ENCODE data around the gene AIFM1. TPM values are rescaled to one million over a fixed set of nuclear protein-coding genes. Genes with fewer than 3 reads are reported as not detected.

Gene AIFM1
- total and polyA plus RNA-seq, 7 experiments from 2014 or later: 11.6 to 35.8 (median 24.8) TPM

DNA sequence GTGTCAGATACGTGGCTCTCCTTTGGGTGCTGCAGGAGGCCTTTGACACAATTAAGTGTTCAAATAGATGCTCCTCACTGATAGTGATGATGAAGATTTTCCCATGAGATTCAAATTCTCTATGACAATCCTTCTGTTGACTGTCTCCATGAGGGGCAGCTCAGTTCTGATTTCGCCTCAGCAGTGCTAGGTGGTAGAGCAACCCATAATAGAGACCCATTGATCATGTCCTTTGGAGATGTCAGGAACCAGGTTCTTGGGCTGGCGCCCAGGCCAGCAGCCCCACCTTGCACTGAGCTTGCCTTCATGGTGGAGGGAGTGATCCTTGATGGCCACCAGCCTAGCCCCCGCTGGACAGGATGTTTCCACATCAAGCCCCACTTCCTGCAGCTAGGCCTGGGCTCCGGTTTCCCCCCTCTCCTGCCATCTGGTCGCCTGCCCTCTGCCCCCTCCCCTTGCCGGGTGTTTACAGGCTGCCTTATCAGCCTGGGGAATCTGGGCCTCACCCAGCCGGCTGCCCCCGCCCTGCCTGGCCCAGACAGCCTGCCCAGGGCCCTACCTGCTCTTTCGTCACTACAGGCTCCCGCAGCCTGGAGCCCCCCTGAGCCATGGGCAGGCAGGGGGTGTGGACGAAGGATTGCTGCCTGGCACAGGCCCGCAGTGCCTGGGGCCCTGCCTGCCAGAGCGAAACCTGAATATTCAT is 68.0 kb downstream of the AIFM1 start:
- no peaks in the 10 kb centered on the region for H3K9me3 Mint-ChIP-seq
- no peaks in the 10 kb centered on the region for H3K27me3 ChIP-seq (ENCODE audit: control insufficient read depth in 2 of 2, insufficient read depth in 2 of 2, low read length in 2 of 2)
- H3K9me3 ChIP-seq (ENCODE audit: control insufficient read depth in 2 of 3, low read length in 3 of 3): no peaks in the 10 kb centered on the region
- peak overlapping the region; percentile 60 to 82 (median 66) for H3K4me3 Mint-ChIP-seq
- intact Hi-C loops (cut with micrococcal nuclease): loop anchor here in 1 of 2 donors (1.0 to 2.0 kb wide), 2 partner anchors 12 to 15 kb away; no protein-coding TSS in a partner anchor
- H3K4me1 Mint-ChIP-seq: peaks cover 17 to 86% (median 57%) of the 10 kb centered on the region in 7 donors
- ATAC-seq (peak; percentile 89), DNase-seq (peak in 3 of 9 donors; percentile 29 to 54 (median 37))
- POLR2A ChIA-PET: interaction anchor here (0.6 to 6.4 kb wide), 7 partner anchors 9 to 116 kb away, joined by 3 to 44 read pairs (median 4); partner anchors contain the start of gene ELF4
- peak overlapping the region; percentile 4 for H3K4me3 ChIP-seq (ENCODE audit: low read length)
- CTCF ChIA-PET: interaction anchor here (0.6 to 1.7 kb wide), 3 partner anchors 18 to 564 kb away, joined by 3 to 10 read pairs (median 6); no protein-coding TSS in a partner anchor
- peak overlapping the region; percentile 29 to 94 (median 89) for H3K27ac Mint-ChIP-seq
- H3K27ac ChIP-seq (ENCODE audit: low read depth, low read length): peak overlapping the region; percentile 62
- H3K27me3 Mint-ChIP-seq: no peaks in the 10 kb centered on the region
- H3K4me1 ChIP-seq (ENCODE audit: control insufficient read depth in 2 of 2, insufficient read depth in 2 of 2, low read length in 2 of 2): peaks cover 43 to 59% of the 10 kb centered on the region in 2 donors
- no peaks in the 10 kb centered on the region for H3K36me3 ChIP-seq (ENCODE audit: control insufficient read depth in 2 of 3, insufficient read depth in 3 of 3, low read length in 3 of 3)
- peaks cover 0 to 8% (median 0%) of the 10 kb centered on the region in 5 donors for H3K36me3 Mint-ChIP-seq

DNA sequence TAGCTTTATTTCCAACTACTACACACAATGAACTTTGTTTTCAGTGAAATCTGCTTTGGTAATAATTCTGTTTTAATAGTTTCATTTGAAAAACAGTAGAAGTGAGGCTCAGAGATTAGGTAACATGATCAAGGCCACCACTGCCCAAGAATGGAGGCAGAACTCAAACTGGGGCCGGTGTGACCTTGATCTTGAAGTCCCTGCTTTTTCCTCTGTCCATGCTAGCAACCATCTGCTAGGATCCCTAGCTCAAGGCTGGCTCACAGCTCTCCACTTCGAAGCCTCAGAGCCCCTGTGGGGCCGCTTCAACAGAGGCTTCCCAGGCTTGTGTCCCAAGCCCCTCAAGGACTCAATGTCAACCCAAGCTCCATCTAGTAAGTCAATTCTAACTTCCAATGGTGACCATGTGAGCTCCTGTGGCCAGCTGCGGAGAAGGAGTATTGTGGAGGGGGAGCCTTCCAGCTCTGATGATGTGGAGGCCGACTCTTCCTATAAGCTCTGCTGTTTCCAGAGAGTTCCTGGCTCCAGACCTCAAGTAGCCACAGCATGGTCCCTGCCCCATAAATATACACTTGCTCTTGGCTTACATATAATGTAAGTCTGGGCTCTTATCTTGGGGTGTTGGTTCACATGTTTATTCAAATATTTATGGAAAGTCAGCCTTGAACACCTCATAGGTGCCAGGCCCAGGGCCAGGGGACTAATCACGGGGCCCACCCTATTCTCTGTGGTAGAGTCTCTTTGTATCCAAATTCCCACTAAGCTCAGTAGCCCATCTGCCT is 70.2 kb downstream of the AIFM1 start:
- Mint-ChIP-seq H3K4me1 (peaks cover 12 to 88% (median 56%) of the 10 kb centered on the region in 7 donors), H3K27ac (peak overlapping the region in 8 of 9 donors; percentile 52 to 86 (median 79)), H3K9me3 (no peaks in the 10 kb centered on the region), H3K27me3 (no peaks in the 10 kb centered on the region), H3K4me3 (peak overlapping the region in 5 of 10 donors; percentile 2 to 42 (median 31)), H3K36me3 (peaks cover 0 to 7% (median 0%) of the 10 kb centered on the region in 5 donors)
- Histone ChIP-seq H3K4me3 (ENCODE audit: low read length) (no peak overlapping the region), H3K27me3 (ENCODE audit: control insufficient read depth in 2 of 2, insufficient read depth in 2 of 2, low read length in 2 of 2) (no peaks in the 10 kb centered on the region), H3K4me1 (ENCODE audit: control insufficient read depth in 2 of 2, insufficient read depth in 2 of 2, low read length in 2 of 2) (peaks cover 57 to 68% of the 10 kb centered on the region in 2 donors), H3K27ac (ENCODE audit: low read depth, low read length) (peak overlapping the region; percentile 11), H3K36me3 (ENCODE audit: control insufficient read depth in 2 of 3, insufficient read depth in 3 of 3, low read length in 3 of 3) (no peaks in the 10 kb centered on the region), H3K9me3 (ENCODE audit: control insufficient read depth in 2 of 3, low read length in 3 of 3) (no peaks in the 10 kb centered on the region)
- ATAC-seq (no peak), DNase-seq (no peak)
- CTCF ChIA-PET: interaction anchor here (1.1 to 1.6 kb wide), 5 partner anchors 14 to 26 kb away, joined by 3 to 5 read pairs (median 3); no protein-coding TSS in a partner anchor
- POLR2A ChIA-PET: interaction anchor here (1.6 to 6.4 kb wide), 4 partner anchors 10 to 75 kb away, joined by 5 to 44 read pairs (median 12); partner anchors contain the start of gene RAB33A
- intact Hi-C loops (cut with micrococcal nuclease): no loop called here

DNA sequence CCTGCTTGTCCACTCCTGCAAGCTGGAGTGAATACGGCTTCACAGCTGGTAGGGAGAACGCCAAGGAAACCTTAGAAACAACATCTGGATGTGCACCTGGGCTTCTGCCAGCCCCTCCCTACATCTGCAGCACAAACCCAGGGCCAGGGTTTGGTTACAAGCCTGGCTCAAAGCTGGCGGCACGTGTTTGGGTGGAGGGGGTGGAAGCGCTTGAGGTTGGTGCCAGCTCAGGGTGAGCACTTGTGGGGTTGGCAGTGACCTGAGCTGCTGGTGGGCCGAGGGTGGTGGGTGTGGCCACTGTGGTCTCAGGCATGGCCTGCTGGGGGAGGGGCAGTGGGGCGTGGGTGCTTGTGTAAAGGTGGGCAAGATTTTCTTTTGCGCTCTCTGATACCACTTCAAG is 70.9 kb downstream of the AIFM1 start:
- H3K27me3 Mint-ChIP-seq: no peaks in the 10 kb centered on the region
- Histone ChIP-seq H3K27ac (ENCODE audit: low read depth, low read length) (peak overlapping the region; percentile 11), H3K4me3 (ENCODE audit: low read length) (no peak overlapping the region), H3K27me3 (ENCODE audit: control insufficient read depth in 2 of 2, insufficient read depth in 2 of 2, low read length in 2 of 2) (no peaks in the 10 kb centered on the region), H3K9me3 (ENCODE audit: control insufficient read depth in 2 of 3, low read length in 3 of 3) (no peaks in the 10 kb centered on the region), H3K4me1 (ENCODE audit: control insufficient read depth in 2 of 2, insufficient read depth in 2 of 2, low read length in 2 of 2) (peaks cover 54 to 61% of the 10 kb centered on the region in 2 donors), H3K36me3 (ENCODE audit: control insufficient read depth in 2 of 3, insufficient read depth in 3 of 3, low read length in 3 of 3) (no peaks in the 10 kb centered on the region)
- peaks cover 0 to 9% (median 0%) of the 10 kb centered on the region in 5 donors for H3K36me3 Mint-ChIP-seq
- POLR2A ChIA-PET: interaction anchor here (0.8 to 6.4 kb wide), 5 partner anchors 9 to 76 kb away, joined by 4 to 44 read pairs (median 7); partner anchors contain the start of gene RAB33A
- no peak for ATAC-seq
- CTCF ChIA-PET: interaction anchor here (1.1 to 1.6 kb wide), 4 partner anchors 13 to 27 kb away, joined by 3 to 5 read pairs (median 4); no protein-coding TSS in a partner anchor
- peak overlapping the region in 4 of 10 donors; percentile 21 to 42 (median 32) for H3K4me3 Mint-ChIP-seq
- H3K9me3 Mint-ChIP-seq: no peaks in the 10 kb centered on the region
- intact Hi-C loops (cut with micrococcal nuclease): no loop called here
- no peak for DNase-seq
- H3K27ac Mint-ChIP-seq: peak overlapping the region in 7 of 9 donors; percentile 52 to 86 (median 79)
- H3K4me1 Mint-ChIP-seq: peaks cover 12 to 85% (median 52%) of the 10 kb centered on the region in 7 donors

DNA sequence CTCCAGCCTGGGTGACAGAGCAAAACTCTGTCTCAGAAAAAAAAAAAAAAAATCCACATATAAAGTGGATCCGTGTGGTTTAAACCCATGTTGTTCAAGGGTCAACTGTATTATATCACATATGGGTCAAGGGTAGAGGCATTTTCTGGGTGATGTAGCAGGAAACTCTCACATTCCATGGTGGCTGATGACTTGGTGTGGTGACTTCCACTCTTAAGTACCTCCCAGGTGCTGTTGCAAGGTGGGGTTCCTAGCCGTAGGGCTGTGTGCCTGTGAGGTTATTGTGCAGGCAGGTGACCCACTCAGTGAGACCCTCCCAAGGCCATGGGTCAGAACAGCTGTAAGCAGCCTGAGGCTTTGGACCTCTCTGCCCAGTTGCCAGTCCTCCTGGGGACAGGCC is 72.4 kb downstream of the AIFM1 start:
- H3K4me3 Mint-ChIP-seq: peak overlapping the region in 4 of 10 donors; percentile 74 to 90 (median 88)
- H3K9me3 ChIP-seq (ENCODE audit: control insufficient read depth in 2 of 3, low read length in 3 of 3): no peaks in the 10 kb centered on the region
- peaks cover 48 to 50% of the 10 kb centered on the region in 2 donors for H3K4me1 ChIP-seq (ENCODE audit: control insufficient read depth in 2 of 2, insufficient read depth in 2 of 2, low read length in 2 of 2)
- ATAC-seq: no peak
- H3K27ac Mint-ChIP-seq: peak overlapping the region in 8 of 9 donors; percentile 49 to 95 (median 82)
- H3K9me3 Mint-ChIP-seq: no peaks in the 10 kb centered on the region
- ChIA-PET POLR2A (no interaction called here), CTCF (interaction anchor here (0.8 to 1.6 kb wide), 2 partner anchors 14 to 26 kb away, joined by 3 to 6 read pairs; no protein-coding TSS in a partner anchor)
- no peaks in the 10 kb centered on the region for H3K27me3 ChIP-seq (ENCODE audit: control insufficient read depth in 2 of 2, insufficient read depth in 2 of 2, low read length in 2 of 2)
- intact Hi-C loops (cut with micrococcal nuclease): loop anchor here (2.0 kb wide), 4 partner anchors 28 to 176 kb away; partner anchors contain the start of genes AIFM1 (in 1 of the 2), RAB33A (in 1 of the 2) and ZNF280C (in 1 of the 2)
- peaks cover 10 to 85% (median 51%) of the 10 kb centered on the region in 7 donors for H3K4me1 Mint-ChIP-seq
- H3K27me3 Mint-ChIP-seq: no peaks in the 10 kb centered on the region
- no peak overlapping the region for H3K4me3 ChIP-seq (ENCODE audit: low read length)
- H3K36me3 Mint-ChIP-seq: peaks cover 0 to 9% (median 0%) of the 10 kb centered on the region in 5 donors
- DNase-seq: no peak
- no peaks in the 10 kb centered on the region for H3K36me3 ChIP-seq (ENCODE audit: control insufficient read depth in 2 of 3, insufficient read depth in 3 of 3, low read length in 3 of 3)
- H3K27ac ChIP-seq (ENCODE audit: low read depth, low read length): no peak overlapping the region

DNA sequence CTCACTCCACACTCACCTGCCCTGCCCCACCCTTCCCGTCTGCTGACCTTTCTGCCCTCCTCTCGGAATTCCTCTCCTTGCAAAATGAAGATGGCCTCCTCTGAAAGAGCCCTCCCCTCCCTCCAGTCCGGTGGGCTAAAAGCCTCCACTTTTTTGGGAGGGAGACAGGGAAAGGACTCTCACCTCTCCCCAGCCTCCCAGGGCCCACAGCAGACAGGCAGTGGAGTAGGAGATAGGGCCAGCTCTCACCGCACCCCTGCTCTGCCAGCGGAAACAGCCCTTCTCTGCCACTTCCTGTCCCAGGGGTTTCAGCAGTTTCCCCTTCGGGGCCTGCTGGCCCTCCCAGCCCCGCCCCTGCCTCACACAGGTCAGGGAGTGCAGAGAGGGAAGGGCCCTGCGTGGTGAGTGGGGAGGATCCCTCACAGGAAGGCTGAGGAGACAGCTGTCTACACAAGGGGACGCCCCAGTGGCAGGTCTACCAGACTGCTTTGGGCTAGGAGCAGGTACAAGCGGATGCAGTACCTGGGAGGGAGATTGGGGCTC is 73.6 kb downstream of the AIFM1 start:
- ATAC-seq: peak; percentile 98
- Histone ChIP-seq H3K4me1 (ENCODE audit: control insufficient read depth in 2 of 2, insufficient read depth in 2 of 2, low read length in 2 of 2) (peaks cover 44% of the 10 kb centered on the region in 2 donors), H3K27ac (ENCODE audit: low read depth, low read length) (peak overlapping the region; percentile 68), H3K9me3 (ENCODE audit: control insufficient read depth in 2 of 3, low read length in 3 of 3) (no peaks in the 10 kb centered on the region), H3K4me3 (ENCODE audit: low read length) (peak overlapping the region; percentile 64), H3K36me3 (ENCODE audit: control insufficient read depth in 2 of 3, insufficient read depth in 3 of 3, low read length in 3 of 3) (no peaks in the 10 kb centered on the region), H3K27me3 (ENCODE audit: control insufficient read depth in 2 of 2, insufficient read depth in 2 of 2, low read length in 2 of 2) (no peaks in the 10 kb centered on the region)
- Mint-ChIP-seq H3K9me3 (no peaks in the 10 kb centered on the region), H3K36me3 (peaks cover 0 to 12% (median 0%) of the 10 kb centered on the region in 5 donors), H3K4me3 (peak overlapping the region; percentile 74 to 92 (median 86)), H3K27ac (peak overlapping the region; percentile 89 to 97 (median 95)), H3K4me1 (peaks cover 13 to 84% (median 52%) of the 10 kb centered on the region in 7 donors), H3K27me3 (no peaks in the 10 kb centered on the region)
- CTCF ChIA-PET: interaction anchor here (0.7 to 1.9 kb wide), 6 partner anchors 10 to 99 kb away, joined by 3 to 9 read pairs (median 5); no protein-coding TSS in a partner anchor
- POLR2A ChIA-PET: interaction anchor here (0.6 to 1.5 kb wide), 6 partner anchors 8 to 319 kb away, joined by 3 to 12 read pairs (median 4); no protein-coding TSS in a partner anchor
- intact Hi-C loops (cut with micrococcal nuclease): loop anchor here (1.0 to 2.0 kb wide), 7 partner anchors 10 to 177 kb away; partner anchors contain the start of genes AIFM1 (in 1 of the 2), RAB33A (in 1 of the 2) and ZNF280C (in 1 of the 2)
- DNase-seq: peak; percentile 46 to 91 (median 87)

Data from naive thymus-derived CD4-positive, alpha-beta T cell (primary cell).